ENCODE measurements around the gene PPRC1.
"Not testable (repeated sequence)": the region's sequence is repeated elsewhere in the genome, so short reads cannot be mapped to it uniquely, and the experiment has no call there.

The PPRC1 gene

DNA sequence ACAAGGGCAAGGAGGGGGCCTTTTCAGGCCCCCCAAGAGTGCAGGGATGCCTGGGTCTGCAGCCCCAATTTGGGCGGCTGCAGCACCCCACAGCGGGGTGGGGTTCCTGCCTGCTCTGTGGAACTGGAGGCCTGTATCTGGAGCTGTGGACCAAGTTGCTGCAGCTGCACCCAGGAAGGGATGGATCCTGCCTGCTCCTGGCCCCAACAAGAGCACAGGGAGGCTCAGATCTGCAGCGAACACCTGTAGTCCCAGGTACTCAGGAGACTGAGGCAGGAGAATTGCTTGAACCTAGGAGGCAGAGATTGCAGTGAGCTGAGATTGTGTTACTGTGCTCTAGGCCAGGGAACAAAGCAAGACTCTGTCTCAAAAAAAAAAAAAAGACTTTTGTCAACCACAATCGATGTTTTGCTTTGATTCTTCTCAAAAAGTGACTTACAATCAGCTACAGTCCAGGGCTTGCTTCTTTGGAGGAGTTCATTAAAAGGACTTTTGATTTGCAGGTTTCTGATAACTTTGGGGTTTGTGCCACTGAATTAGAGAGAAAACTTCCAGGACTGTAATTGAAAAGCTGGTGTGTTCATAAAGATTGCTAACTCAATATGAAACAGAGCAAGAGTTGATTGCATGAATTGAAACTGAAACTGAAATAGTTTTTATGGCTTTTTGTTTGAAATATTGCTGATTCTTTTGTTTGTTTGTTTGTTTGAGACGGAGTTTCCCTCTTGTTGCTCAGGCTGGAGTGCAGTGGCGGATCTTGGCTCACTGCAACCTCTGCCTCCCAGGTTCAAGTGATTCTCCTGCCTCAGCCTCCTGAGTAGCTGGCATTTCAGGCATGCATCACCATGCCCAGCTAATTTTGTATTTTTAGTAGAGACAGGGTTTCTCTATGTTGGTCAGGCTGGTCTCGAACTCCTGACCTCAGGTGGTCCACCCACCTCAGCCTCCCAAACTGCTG, 56.4 kb downstream of the PPRC1 start:
- not testable (repeated sequence) for DNase-seq (ENCODE audit: low read depth, low spot score)

DNA sequence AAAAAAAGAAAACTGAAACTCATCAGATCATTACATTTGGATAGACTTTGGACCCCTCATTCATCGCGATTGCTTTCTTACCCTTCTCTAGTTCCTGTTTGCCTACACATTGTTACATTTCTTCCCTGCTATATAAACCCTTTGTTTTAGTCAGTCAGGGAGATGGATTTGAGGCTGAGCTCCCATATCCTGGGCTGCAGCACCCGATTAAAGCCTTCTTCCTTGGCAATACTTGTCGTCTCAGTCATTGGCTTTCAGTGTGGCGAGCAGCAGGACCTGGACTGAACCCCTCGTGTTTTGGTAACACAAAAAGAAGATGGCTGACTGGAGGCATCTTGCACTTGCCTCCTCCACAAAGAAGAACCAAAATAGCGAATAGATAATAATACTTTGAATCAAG, 59.1 kb downstream of the PPRC1 start:
- DNase-seq (ENCODE audit: low read depth, low spot score), result no peak

DNA sequence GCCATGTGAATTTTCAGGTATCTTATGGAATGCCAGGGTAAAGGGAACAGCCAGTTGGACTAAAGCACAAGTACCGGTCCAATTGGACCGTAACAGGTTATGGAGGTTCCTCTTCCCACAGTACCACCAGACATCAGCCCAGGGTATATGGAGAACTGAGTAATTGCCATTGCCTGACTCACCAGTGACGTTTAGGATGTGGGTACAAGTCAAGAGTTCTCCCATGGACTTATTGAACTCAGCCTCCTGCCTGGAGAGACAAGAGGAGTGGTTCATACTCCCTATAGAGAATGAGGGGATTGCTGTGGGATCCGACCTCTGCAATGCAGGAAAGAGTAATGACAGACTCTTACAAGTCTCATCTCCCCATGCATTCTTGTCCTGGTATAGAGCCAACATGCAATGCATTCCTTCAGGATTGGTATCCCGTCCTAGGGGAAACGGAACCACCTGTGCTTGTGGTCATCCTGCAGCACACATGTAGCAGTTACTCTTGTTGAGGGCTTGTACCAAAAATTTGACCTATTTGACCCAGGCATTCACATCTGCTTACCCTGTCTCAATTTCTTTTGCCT, 62.5 kb downstream of the PPRC1 start:
- no peak for DNase-seq (ENCODE audit: low read depth, low spot score)

DNA sequence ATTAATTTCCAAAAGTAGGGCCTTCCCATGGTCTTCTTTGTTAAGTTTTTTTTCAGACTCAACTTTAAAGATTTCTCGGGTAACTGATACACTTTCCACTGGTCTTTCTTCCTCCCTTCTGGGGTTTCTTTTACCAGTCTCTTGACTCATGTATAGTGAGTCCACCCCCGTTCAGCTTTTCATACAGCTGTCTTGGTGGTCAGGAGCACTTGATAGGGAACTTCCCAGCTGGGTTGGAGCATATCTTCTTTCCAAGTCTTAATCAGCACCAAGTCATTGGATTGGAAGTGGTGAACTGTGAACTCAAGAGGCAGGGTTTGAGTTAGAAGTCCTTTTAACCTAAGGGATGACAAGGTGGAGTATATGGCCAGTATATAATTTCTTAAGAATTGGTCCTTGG, 64.1 kb downstream of the PPRC1 start:
- no peak for DNase-seq (ENCODE audit: low read depth, low spot score)

DNA sequence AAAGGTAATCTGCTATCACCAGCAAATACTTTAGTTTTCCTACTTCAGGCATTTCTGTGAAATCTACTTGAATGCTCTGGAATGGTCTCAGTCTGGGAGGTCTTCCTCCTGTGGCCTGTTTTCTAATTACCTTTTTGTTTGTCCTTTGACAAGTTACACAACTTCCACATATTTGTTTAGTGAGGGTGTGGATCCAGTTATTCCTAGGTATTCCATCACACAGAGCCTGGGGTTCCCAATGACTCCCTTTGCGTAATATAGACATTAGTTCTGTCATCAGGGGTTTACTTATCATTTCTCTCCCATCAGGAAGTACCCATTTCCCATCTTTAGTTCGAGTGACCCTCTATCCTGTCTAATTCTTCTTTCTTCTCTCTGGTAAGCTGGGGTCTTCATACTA, 65.2 kb downstream of the PPRC1 start:
- DNase-seq (ENCODE audit: low read depth, low spot score), result no peak

Measured in activated CD4-positive, CD25-positive, alpha-beta regulatory T cell treated with anti-CD3 and anti-CD28 coated beads, Interleukin-2, amount 50 U/mL, for 16 hours (primary cell).